ENCODE results near the gene DNAH2. TPM values are rescaled to one million over a fixed set of nuclear protein-coding genes. Genes with fewer than 3 reads are reported as not detected.

The DNAH2 gene
- total and polyA plus RNA-seq, 2 of the 13 experiments (the other 11 are each of a cell fraction or from before 2014, with no cell fraction given), result not detected

DNA sequence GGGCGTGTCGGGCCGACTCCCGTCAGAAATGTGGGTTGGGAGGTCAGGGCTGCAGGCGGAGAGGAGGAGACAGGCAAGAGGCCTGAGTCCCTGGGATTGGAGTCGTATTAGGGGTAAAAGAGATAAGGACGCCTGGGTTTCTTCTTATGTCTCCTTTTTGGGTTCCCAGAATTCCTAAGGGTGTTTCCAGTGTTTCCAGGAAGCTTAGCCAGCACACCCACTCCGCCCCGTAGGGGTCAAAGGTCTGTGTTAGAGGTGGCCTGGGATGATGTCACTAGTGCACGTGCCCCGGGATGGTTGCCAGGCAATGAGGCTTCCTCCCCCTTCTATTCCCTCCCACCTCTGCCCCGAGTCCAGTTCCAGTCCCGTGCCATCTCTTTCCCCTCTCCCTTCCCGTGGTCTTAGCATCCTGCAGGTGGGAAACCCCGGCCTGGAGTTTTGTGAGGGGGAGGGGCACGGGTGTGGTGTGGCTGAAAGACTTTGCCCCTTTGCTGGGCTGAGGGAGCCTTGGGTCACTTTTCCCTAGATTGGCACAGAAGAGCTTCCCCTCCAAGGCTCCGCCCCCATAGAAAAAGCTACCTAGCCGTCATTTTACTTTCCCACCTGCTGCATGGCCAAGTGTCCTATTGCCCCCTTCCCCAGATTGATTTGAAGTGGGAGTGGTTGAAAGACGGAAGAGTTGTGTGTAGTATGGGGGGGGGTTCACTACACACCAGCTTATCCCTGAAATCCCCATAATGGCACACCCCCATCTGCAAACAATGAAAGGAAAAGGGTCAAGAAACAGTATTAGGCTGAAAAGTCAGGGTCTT, 119.3 kb downstream of the DNAH2 start (continued):
- TF ChIP-seq ISX (CRISPR knock-in tag; conservative IDR thresholded peaks at IDR 0.05), result no peak
- no peak for TF ChIP-seq PRDM4 (CRISPR knock-in tag; IDR thresholded peaks at IDR 0.05; ENCODE audit: borderline replicate concordance)
- no peak for TF ChIP-seq NAIF1 (CRISPR knock-in tag; IDR thresholded peaks at IDR 0.05; ENCODE audit: borderline replicate concordance)
- TF ChIP-seq SOX13 (IDR thresholded peaks at IDR 0.05), result peak; percentile 78
- TF ChIP-seq SOX13 (CRISPR knock-in tag; conservative IDR thresholded peaks at IDR 0.05 in 1 of 2, IDR thresholded peaks at IDR 0.05 in 1 of 2), result peak in 1 of 2 experiments; percentile 82; a peak in 2 of 4 replicates
- peak; percentile 58 to 92; a peak in 3 of 4 replicates for TF ChIP-seq HMGXB4 (CRISPR knock-in tag; IDR thresholded peaks at IDR 0.05; ENCODE audit: borderline replicate concordance in 1 of 2, low read depth in 1 of 2)
- TF ChIP-seq ZNF251 (CRISPR knock-in tag; IDR thresholded peaks at IDR 0.05), result no peak
- TF ChIP-seq CC2D1A (CRISPR knock-in tag; IDR thresholded peaks at IDR 0.05), result no peak
- TF ChIP-seq HMG20A (CRISPR knock-in tag; IDR thresholded peaks at IDR 0.05; ENCODE audit: borderline replicate concordance), result peak; percentile 62
- no peak for TF ChIP-seq TCF12 (IDR thresholded peaks at IDR 0.05)
- TF ChIP-seq TCF12 (CRISPR knock-in tag; IDR thresholded peaks at IDR 0.05), result peak; percentile 68
- peak; percentile 69; the same call in 1 of the 2 replicates for TF ChIP-seq ZNF280D (CRISPR knock-in tag; IDR thresholded peaks at IDR 0.05)
- TF ChIP-seq KLF11 (CRISPR knock-in tag; IDR thresholded peaks at IDR 0.05), result peak; percentile 78
- 0 out of 2 replicates have a peak, but pooled peaks have one; percentile 20 for TF ChIP-seq ZBTB43 (CRISPR knock-in tag; conservative IDR thresholded peaks at IDR 0.05)
- TF ChIP-seq NPAS2 (CRISPR knock-in tag; IDR thresholded peaks at IDR 0.05; ENCODE audit: borderline replicate concordance), result no peak
- peak; percentile 95 for TF ChIP-seq JUND (CRISPR knock-in tag; IDR thresholded peaks at IDR 0.05)
- TF ChIP-seq, protein P1, sequence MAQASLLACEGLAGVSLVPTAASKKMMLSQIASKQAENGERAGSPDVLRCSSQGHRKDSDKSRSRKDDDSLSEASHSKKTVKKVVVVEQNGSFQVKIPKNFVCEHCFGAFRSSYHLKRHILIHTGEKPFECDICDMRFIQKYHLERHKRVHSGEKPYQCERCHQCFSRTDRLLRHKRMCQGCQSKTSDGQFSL (CRISPR knock-in tag; IDR thresholded peaks at IDR 0.05), result peak; percentile 98
- TF ChIP-seq JDP2 (CRISPR knock-in tag; IDR thresholded peaks at IDR 0.05; ENCODE audit: borderline replicate concordance), result no peak; the same call in 1 of the 2 replicates
- peak; percentile 38; the same call in 1 of the 2 replicates for TF ChIP-seq RAD51 (IDR thresholded peaks at IDR 0.05; ENCODE audit: borderline replicate concordance)
- TF ChIP-seq ZNF468 (CRISPR knock-in tag; IDR thresholded peaks at IDR 0.05), result no peak
